Left lung (tissue), 10 donors: ENCODE measurements around the gene TACC2. TPM values are rescaled to one million over a fixed set of nuclear protein-coding genes. Genes with fewer than 3 reads are reported as not detected.

ENCODE experiments used
- ATAC-seq: fragments of 200-7000 bp; cut with Tn5 transposase; one replicate; pipeline ENCODE4 v1.9.1; 2020; ENCODE audit warnings: moderate library complexity
- DNase-seq, 4 donors: peaks; one replicate each; pipeline ENCODE4 v3.0.0-alpha.2; 2013 to 2020
- H3K27ac ChIP-seq, 2 donors: fragments of 200-600 bp; sonication (generic) in 1 of 2; one replicate each; pipeline versions ENCODE4 v1.5.0 to v1.8.0; 2020 to 2021
- H3K27me3 ChIP-seq, 2 donors: fragments of 200-600 bp; sonication (generic) in 1 of 2; one replicate each; pipeline versions ENCODE4 v1.5.0 to v1.8.0; 2020 to 2021
- H3K36me3 ChIP-seq, 2 donors: fragments of 200-600 bp; sonication (generic) in 1 of 2; one replicate each; pipeline versions ENCODE4 v1.5.0 to v1.8.0; 2020 to 2021
- H3K4me1 ChIP-seq, 2 donors: fragments of 200-600 bp; one replicate each; pipeline ENCODE4 v1.8.0; 2021
- H3K4me3 ChIP-seq, 2 donors: fragments of 200-600 bp; sonication (generic) in 1 of 2; one replicate each; pipeline versions ENCODE4 v1.5.0 to v1.8.0; 2020 to 2021; ENCODE audit warnings: mild to moderate bottlenecking in 1 of 2
- H3K9me3 ChIP-seq, 2 donors: fragments of 200-600 bp; sonication (generic) in 1 of 2; one replicate each; pipeline versions ENCODE4 v1.5.0 to v1.8.0; 2020 to 2021
- intact Hi-C, 2 donors: fragments of 100-400 bp; cut with DNase I; formaldehyde crosslinking; loops; one replicate each; pipeline versions ENCODE4 v1.11.2 to v1.14.2; 2022
- polyA plus RNA-seq, 6 donors: library from polyadenylated mRNA; unstranded; fragments of 120-200 nt; gene quantifications; one replicate each; pipeline ENCODE4 v1.2.1, GENCODE V29; 2013; ENCODE audit not compliant: insufficient read length in 6 of 6
- total RNA-seq, 2 donors: library from RNA; stranded (reverse); fragmentation: NEBNext Ultra II Directional; extraction: Animal tissue kit (Norgen Biotek cat#: 25700); gene quantifications; one replicate each; pipeline ENCODE4 v1.2.1, GENCODE V29; 2021
- TF ChIP-seq, protein P1 (sequence below), 2 donors: fragments of 200-600 bp; sonication (generic) in 1 of 2; IDR thresholded peaks; one replicate each; pipeline versions ENCODE4 v1.5.0 to v1.8.0; 2021; ENCODE audit warnings: antibody characterized with exemption in 2 of 2
- donor health status: DM: no; HTN: yes; CAD: no.
- donor health status: DM: no; HTN: no; CAD: no.

The TACC2 gene
- total and polyA plus RNA-seq, 8 donors = 21.0 to 193 (median 23.9) TPM

DNA sequence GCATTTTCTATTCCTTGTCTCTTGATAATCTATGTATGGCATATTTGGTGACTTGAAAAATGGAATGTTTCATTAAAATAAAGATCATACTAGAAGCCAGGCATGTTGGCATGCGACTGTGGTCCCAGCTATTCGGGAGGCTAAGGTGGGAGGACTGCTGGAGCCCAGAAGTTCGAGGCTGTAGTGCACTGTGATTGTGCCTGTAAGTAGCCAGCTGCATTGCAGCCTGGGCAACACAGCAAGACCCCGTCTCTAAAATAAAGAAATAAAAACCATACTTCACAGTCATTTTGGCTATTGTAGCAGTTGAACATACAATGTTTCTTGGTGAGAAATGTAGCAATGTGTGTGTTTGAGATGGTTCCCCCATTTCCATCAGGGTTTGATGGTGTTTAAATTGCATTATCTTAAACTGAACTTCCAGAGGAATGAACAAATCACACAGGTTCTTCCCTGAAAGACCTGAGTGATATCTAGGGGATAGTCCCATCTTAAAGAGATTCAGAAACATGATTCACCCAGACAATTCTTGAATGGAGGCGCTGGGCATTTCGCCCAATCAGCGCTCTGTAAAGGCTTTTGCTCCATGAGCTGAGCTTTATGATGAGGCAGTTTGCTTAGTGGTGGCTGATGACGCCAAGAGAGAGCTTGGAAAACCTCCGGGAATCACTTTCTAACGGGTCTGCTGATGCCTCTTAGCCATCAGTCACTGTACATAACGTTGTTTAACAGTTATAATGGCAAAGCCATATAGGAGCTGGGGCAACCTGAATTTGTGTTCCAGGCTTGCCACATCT, 262.7 kb downstream of the TACC2 start:
- intact Hi-C loops = no loop called here
- Histone ChIP-seq H3K36me3 (peaks cover 0 to 86% of the 10 kb centered on the region in 2 donors), H3K9me3 (no peaks in the 10 kb centered on the region), H3K4me3 (no peak overlapping the region), H3K4me1 (no peaks in the 10 kb centered on the region), H3K27ac (no peak overlapping the region), H3K27me3 (no peaks in the 10 kb centered on the region)
- peak in 1 of 4 donors; percentile 10 for DNase-seq
- no peak for ATAC-seq
- TF ChIP-seq, protein P1, sequence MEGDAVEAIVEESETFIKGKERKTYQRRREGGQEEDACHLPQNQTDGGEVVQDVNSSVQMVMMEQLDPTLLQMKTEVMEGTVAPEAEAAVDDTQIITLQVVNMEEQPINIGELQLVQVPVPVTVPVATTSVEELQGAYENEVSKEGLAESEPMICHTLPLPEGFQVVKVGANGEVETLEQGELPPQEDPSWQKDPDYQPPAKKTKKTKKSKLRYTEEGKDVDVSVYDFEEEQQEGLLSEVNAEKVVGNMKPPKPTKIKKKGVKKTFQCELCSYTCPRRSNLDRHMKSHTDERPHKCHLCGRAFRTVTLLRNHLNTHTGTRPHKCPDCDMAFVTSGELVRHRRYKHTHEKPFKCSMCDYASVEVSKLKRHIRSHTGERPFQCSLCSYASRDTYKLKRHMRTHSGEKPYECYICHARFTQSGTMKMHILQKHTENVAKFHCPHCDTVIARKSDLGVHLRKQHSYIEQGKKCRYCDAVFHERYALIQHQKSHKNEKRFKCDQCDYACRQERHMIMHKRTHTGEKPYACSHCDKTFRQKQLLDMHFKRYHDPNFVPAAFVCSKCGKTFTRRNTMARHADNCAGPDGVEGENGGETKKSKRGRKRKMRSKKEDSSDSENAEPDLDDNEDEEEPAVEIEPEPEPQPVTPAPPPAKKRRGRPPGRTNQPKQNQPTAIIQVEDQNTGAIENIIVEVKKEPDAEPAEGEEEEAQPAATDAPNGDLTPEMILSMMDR (IDR thresholded peaks at IDR 0.05) = no peak

DNA sequence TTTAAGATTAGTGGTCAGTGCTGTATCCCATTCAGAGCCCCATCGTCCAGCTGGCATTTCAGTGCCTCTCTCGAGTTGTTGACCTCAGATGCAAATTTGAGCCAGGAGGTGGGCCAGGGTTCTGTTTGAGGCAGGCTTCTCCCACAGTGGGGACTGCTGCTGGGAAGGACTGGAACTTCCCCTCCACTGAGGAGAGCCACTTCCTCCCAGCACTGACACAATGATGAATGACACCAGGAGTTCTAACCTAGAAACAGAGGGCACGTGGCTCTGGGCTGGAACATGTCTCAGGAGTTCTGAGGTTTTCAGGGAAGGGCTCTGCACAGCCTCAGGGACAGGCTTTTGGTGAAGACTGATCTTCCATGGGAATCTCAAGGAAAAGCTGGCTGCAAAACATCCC, 263.8 kb downstream of the TACC2 start:
- no peak overlapping the region for H3K27ac ChIP-seq
- DNase-seq (peak in 1 of 4 donors; percentile 17), ATAC-seq (no peak)
- no peak overlapping the region for H3K4me3 ChIP-seq
- no peaks in the 10 kb centered on the region for H3K4me1 ChIP-seq
- TF ChIP-seq, protein P1 (IDR thresholded peaks at IDR 0.05) = no peak
- no peaks in the 10 kb centered on the region for H3K27me3 ChIP-seq
- intact Hi-C loops = no loop called here
- peaks cover 0 to 80% of the 10 kb centered on the region in 2 donors for H3K36me3 ChIP-seq
- no peaks in the 10 kb centered on the region for H3K9me3 ChIP-seq

DNA sequence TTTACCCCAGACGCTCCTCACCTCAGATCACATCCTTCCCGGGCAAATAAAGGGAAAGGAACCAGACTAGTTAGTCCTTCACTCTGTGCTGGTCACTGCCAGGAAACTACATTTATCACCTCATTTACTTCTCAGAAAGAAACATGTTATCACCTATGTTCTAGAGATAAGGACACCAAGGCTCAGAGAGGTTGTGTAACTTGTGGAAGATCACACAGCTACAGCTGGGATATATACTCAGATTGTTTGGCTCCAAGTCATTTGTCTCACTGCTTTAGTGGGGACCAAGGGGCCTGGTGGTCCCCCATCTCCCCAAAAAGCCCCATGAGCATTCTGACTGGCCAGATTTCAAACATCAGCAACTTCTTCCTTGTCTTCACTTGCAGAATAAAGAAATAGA, 264.6 kb downstream of the TACC2 start:
- H3K4me1 ChIP-seq = no peaks in the 10 kb centered on the region
- no peaks in the 10 kb centered on the region for H3K9me3 ChIP-seq
- intact Hi-C loops = no loop called here
- TF ChIP-seq, protein P1 (IDR thresholded peaks at IDR 0.05) = no peak
- H3K27me3 ChIP-seq = no peaks in the 10 kb centered on the region
- no peak overlapping the region for H3K4me3 ChIP-seq
- H3K27ac ChIP-seq = no peak overlapping the region
- DNase-seq (no peak), ATAC-seq (no peak)
- peaks cover 0 to 78% of the 10 kb centered on the region in 2 donors for H3K36me3 ChIP-seq

DNA sequence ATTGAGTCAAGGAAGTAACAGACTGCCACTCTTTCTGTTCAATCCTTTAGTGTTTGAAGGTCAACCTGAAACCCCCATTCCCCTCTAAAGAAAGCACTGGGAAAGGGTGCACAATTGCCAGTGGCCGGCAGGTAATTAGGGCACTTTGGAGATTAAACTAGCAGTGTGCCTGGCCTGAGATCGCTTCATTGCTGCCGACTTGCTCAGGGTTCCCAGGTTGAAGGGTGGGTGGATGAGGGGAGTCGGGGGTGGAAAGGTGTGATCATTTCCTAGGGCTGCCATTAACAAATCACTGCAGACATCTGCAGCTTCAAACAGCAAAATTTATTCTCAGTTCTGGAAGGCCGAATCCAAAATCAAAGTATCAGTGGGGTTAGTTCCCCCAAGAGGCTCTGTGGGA, 265.9 kb downstream of the TACC2 start:
- Histone ChIP-seq H3K4me3 (no peak overlapping the region), H3K27me3 (no peaks in the 10 kb centered on the region), H3K9me3 (no peaks in the 10 kb centered on the region), H3K4me1 (no peaks in the 10 kb centered on the region), H3K27ac (no peak overlapping the region), H3K36me3 (peaks cover 0 to 66% of the 10 kb centered on the region in 2 donors)
- TF ChIP-seq, protein P1 (IDR thresholded peaks at IDR 0.05) = no peak
- DNase-seq (no peak), ATAC-seq (no peak)
- intact Hi-C loops = no loop called here

DNA sequence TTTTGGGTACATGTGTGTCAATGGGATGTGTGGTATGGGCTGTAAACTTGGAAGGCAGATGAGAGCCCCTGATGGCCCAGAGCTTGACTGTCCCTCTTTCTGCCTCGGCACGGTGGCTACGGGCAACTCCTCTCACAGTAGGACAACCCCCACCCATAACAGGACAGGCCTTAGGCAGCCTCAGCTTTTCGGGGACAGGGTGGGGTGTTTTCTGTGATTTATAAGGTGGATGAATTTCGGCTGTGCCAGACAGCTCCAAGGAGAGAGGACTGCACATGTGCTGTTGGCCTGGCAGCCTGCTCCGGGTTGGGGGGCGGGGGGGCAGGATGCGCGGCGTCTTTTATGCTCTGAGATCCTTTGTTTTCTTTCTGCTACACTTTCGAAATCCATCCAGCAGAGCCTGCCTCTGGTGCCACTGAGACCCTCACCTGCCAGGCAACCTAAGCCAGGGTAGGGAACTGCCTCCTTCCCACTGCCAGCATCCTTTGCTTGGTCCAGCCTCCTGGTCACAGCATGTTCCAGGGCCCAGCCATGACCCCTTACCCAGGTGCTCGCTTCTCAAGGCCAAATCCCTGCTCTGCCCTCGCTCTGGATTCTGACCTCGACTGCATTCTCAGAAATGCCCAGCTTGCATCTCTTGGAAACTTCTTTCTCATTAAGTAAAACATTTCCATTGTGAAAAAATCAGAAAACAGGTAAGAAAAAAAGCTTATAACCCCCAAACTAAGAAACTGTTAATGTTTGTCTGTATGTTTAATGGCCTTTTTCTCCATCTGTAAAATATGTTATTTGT, 266.7 kb downstream of the TACC2 start:
- intact Hi-C loops = no loop called here
- Histone ChIP-seq H3K4me1 (no peaks in the 10 kb centered on the region), H3K27me3 (no peaks in the 10 kb centered on the region), H3K27ac (no peak overlapping the region), H3K36me3 (peaks cover 0 to 57% of the 10 kb centered on the region in 2 donors), H3K9me3 (no peaks in the 10 kb centered on the region), H3K4me3 (no peak overlapping the region)
- TF ChIP-seq, protein P1 (IDR thresholded peaks at IDR 0.05) = no peak
- ATAC-seq (no peak), DNase-seq (peak in 1 of 4 donors; percentile 11)
